Glutamatergic neuron (in vitro differentiated cells): ENCODE data around the gene MMD2. TPM values are rescaled to one million over a fixed set of nuclear protein-coding genes. Genes with fewer than 3 reads are reported as not detected.
A peak's percentile ranks its signal among the peaks of the same experiment; 100 is the strongest.

Source experiments
- DNase-seq: peaks from one replicate; pipeline ENCODE4 v3.0.0; 2022
- H3K27ac Mint-ChIP-seq: one replicate; pipeline ENCODE4 v1.8.0; 2020; ENCODE audit warnings: mild to moderate bottlenecking, mixed read lengths, inconsistent platforms; ENCODE audit not compliant: unreplicated experiment
- H3K27me3 Mint-ChIP-seq: one replicate; pipeline ENCODE4 v1.8.0; 2020; ENCODE audit warnings: mild to moderate bottlenecking, moderate library complexity, mixed read lengths, inconsistent platforms; ENCODE audit not compliant: unreplicated experiment
- H3K36me3 Mint-ChIP-seq: one replicate; pipeline ENCODE4 v1.8.0; 2020; ENCODE audit warnings: mild to moderate bottlenecking, mixed read lengths, inconsistent platforms; ENCODE audit not compliant: unreplicated experiment
- H3K4me1 Mint-ChIP-seq: one replicate; pipeline ENCODE4 v1.8.0; 2020; ENCODE audit warnings: mild to moderate bottlenecking, low read depth, mixed read lengths, inconsistent platforms; ENCODE audit not compliant: unreplicated experiment
- H3K4me3 Mint-ChIP-seq: one replicate; pipeline ENCODE4 v1.8.0; 2020; ENCODE audit warnings: mild to moderate bottlenecking, mixed read lengths, inconsistent platforms; ENCODE audit not compliant: unreplicated experiment
- H3K9me3 Mint-ChIP-seq: one replicate; pipeline ENCODE4 v1.8.0; 2020; ENCODE audit warnings: mild to moderate bottlenecking, moderate library complexity, mixed read lengths, inconsistent platforms; ENCODE audit not compliant: unreplicated experiment
- total RNA-seq: library from RNA; stranded (reverse); fragmentation: NEBNext Ultra II Directional; extraction: Animal tissue kit (Norgen Biotek cat#: 25700); gene quantifications from one replicate; pipeline ENCODE4 v1.2.1, GENCODE V29; 2021; ENCODE audit not compliant: unreplicated experiment
- TF ChIP-seq, protein P1 (sequence below): fragments of 200-600 bp; sonication (generic); IDR thresholded peaks from one replicate; pipeline ENCODE4 v1.5.0; 2021; ENCODE audit not compliant: partially characterized antibody, unreplicated experiment

The MMD2 gene
- total RNA-seq, 1 donor from 2014 or later, result 0.47 TPM

DNA sequence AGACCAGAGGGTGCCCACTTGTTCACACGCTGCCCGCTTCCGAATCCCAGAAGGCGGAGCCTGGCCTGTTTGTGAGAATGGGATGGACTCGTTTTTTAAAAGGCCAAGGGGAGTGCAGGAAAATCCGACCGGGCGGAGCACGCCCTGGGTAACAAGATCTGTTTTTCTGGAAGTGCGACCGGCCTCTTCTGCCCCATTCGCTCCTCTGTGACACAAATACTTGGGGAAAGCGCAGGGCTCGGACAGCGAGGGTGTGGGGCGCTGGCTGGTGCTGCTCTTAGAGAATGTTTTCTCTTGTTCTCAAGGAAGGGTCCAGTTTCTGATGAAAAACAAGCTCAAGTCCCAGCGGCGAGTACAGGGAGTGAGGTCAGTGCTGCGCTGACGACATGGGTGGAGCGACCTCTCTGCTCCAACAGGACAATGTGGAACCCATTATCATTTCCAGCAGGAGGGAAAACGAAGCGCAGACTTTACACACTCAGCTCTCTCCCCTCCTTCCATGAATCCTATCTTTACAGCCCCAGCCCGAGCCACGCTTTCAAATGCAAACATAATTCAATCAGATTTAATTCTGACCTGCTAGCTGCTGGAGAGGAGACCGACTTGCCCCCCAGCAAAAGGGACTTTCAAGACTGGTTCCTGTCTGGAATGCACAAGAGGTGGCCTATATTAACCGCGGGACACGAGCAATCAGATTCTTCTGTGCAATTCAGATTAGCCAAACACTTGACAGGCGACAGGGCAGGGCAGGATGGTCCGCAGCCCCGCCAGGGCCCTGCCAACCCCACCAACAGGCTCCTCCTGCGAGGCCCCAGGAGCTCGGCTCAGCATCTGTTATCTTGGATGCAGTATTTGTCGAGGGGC, 76.6 kb downstream of the MMD2 start:
- Mint-ChIP-seq H3K9me3 (peaks cover 11% of the 10 kb centered on the region), H3K36me3 (no peaks in the 10 kb centered on the region), H3K27ac (peak overlapping the region; percentile 96), H3K4me3 (peak overlapping the region; percentile 90), H3K27me3 (peaks cover 6% of the 10 kb centered on the region), H3K4me1 (peaks cover 7% of the 10 kb centered on the region)
- DNase-seq, result peak; percentile 71
- TF ChIP-seq, protein P1, sequence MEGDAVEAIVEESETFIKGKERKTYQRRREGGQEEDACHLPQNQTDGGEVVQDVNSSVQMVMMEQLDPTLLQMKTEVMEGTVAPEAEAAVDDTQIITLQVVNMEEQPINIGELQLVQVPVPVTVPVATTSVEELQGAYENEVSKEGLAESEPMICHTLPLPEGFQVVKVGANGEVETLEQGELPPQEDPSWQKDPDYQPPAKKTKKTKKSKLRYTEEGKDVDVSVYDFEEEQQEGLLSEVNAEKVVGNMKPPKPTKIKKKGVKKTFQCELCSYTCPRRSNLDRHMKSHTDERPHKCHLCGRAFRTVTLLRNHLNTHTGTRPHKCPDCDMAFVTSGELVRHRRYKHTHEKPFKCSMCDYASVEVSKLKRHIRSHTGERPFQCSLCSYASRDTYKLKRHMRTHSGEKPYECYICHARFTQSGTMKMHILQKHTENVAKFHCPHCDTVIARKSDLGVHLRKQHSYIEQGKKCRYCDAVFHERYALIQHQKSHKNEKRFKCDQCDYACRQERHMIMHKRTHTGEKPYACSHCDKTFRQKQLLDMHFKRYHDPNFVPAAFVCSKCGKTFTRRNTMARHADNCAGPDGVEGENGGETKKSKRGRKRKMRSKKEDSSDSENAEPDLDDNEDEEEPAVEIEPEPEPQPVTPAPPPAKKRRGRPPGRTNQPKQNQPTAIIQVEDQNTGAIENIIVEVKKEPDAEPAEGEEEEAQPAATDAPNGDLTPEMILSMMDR, result peak; percentile 20

DNA sequence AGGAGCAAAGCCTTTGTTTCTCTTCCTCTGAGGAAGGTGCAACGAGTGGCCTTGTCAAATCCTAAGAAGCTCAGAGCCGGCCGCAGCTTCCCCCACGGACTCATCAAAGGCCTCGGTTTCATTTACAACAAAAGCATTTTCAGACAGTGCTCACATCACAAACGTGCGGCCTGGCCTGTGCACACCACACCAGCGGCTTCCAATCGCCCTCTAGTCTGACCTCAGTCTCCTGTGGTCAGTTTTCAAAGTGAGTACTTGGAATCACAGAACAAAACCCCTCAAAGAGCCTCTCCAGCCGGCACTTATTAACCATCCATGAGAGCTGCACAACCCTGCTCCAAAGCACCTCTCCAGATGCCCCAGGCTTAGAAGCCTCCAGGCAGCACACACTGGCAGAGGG, 78.8 kb downstream of the MMD2 start:
- Mint-ChIP-seq H3K27ac (no peak overlapping the region), H3K36me3 (no peaks in the 10 kb centered on the region), H3K27me3 (peaks cover 6% of the 10 kb centered on the region), H3K9me3 (peaks cover 11% of the 10 kb centered on the region), H3K4me3 (peak overlapping the region; percentile 77), H3K4me1 (peaks cover 7% of the 10 kb centered on the region)
- no peak for DNase-seq
- TF ChIP-seq, protein P1, result no peak

DNA sequence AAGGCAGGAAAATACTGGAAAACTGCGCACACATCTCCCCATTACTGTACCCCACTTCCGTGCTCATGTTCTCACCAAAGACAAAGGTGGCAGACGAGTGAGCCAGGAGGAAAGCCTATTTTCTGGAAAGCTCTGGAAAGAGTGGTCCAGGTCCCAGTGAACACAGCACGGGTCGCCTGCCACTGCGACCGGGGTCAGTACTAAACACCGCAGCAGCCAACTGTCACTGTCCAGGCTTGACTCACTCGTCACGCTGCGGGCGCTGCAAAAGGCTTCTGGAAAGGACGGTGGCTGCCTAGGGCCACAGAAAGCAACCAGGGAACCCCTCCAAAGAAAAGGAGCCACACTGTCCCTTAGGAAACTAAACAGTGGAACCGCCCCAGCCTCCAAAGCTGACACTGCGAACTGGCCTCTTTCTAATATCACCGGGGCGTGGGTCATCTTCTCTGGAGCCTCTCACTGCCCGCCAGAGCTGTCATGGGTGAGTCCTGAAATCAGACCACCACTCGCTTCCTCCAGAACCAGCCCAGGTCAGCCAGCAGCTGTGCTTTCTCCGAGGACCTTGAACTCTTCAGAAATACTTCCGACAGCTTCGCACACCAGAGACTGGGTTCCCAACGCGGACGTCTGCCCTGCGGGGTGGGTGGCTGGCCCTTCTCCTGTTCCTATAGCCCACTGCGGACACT, 79.4 kb downstream of the MMD2 start:
- no peak for DNase-seq
- H3K4me3 Mint-ChIP-seq, result no peak overlapping the region
- TF ChIP-seq, protein P1, result no peak
- no peak overlapping the region for H3K27ac Mint-ChIP-seq
- peaks cover 6% of the 10 kb centered on the region for H3K27me3 Mint-ChIP-seq
- no peaks in the 10 kb centered on the region for H3K36me3 Mint-ChIP-seq
- H3K9me3 Mint-ChIP-seq, result peaks cover 10% of the 10 kb centered on the region
- H3K4me1 Mint-ChIP-seq, result peaks cover 7% of the 10 kb centered on the region

DNA sequence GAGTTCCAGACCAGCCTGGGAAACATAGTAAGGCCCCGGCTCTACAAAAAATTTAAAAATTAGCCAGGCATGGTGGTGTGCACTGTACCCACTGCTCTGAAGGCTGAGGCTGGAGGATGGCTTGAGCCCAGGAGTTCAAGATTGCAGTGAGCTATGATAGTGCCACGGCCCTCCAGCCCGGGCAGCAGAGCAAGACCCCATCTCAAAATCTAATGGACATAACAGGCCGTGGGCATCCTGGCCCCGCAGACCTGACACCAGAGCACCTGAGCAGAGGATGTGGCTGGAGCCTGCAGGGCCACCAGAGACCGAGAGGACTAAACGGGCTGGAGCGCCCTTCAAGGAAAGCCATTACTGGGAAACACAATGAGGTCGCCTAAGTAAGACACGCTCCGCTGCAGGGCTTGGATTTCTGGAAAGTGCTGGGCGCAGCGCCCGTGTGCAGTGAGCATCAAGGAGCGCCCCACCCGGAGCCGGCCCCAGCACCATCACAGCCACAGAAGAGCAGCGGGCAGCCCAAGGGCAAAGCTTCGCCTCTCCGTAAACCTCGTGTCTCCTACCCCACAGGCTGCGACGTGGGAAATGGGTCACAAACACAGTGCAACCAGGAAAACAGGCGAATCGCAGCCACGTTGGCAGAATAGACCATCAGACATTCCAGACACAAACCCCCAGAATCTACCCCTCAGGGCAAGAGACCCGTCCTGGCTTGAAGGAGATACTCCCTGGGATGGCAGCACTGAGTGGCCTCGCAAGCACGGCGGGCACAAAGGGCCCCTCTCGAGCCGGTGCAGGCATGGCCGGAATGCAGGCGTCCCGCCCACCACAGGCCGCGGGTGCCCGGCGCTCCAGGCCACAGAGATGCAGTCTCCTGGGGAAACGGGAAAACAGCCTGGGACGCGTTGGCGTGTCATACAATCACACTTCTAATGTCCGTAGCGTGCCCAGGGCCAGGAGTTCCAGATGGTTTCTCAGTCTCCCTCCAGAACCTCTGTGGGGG, 80.4 kb downstream of the MMD2 start:
- Mint-ChIP-seq H3K9me3 (peaks cover 4% of the 10 kb centered on the region), H3K4me1 (peaks cover 7% of the 10 kb centered on the region), H3K4me3 (no peak overlapping the region), H3K36me3 (no peaks in the 10 kb centered on the region), H3K27ac (no peak overlapping the region), H3K27me3 (peaks cover 6% of the 10 kb centered on the region)
- TF ChIP-seq, protein P1, result no peak
- no peak for DNase-seq
